HFFc6 (cell line): ENCODE measurements around the gene MRPL27. TPM values are rescaled to one million over a fixed set of nuclear protein-coding genes. Genes with fewer than 3 reads are reported as not detected.

Experiments used
- DNase-seq: peaks from one replicate; pipeline ENCODE4 v3.0.0-alpha.2; 2018
- H3K27ac Mint-ChIP-seq: 2 replicates; pipeline ENCODE4 v1.8.0; 2020; ENCODE audit warnings: mild to moderate bottlenecking, mixed read lengths
- H3K27me3 Mint-ChIP-seq: 2 replicates; pipeline ENCODE4 v1.8.0; 2021; ENCODE audit warnings: mild to moderate bottlenecking, moderate library complexity, mixed read lengths; ENCODE audit not compliant: insufficient read depth
- H3K36me3 Mint-ChIP-seq: 2 replicates; pipeline ENCODE4 v1.8.0; 2021; ENCODE audit warnings: low read depth, mixed read lengths
- H3K4me1 Mint-ChIP-seq: 2 replicates; pipeline ENCODE4 v1.8.0; 2020; ENCODE audit warnings: low read depth, mixed read lengths
- H3K4me3 Mint-ChIP-seq: 2 replicates; pipeline ENCODE4 v1.8.0; 2020; ENCODE audit warnings: mild to moderate bottlenecking, moderate library complexity, mixed read lengths
- H3K9me3 Mint-ChIP-seq: 2 replicates; pipeline ENCODE4 v1.8.0; 2020; ENCODE audit warnings: mild to moderate bottlenecking, mixed read lengths
- CTCF ChIP-seq: fragments of 200-600 bp; sonication (generic); IDR thresholded peaks from 2 replicates; pipeline ENCODE4 v1.5.0; 2021; ENCODE audit warnings: antibody characterized with exemption, mild to moderate bottlenecking
- total RNA-seq, 6 experiments: library from RNA; stranded (reverse); fragmentation: NEBNext Ultra II Directional; extraction: Animal tissue kit (Norgen Biotek cat#: 25700); gene quantifications; 2 replicates in 1 of 6; 3 replicates in 5 of 6; pipeline ENCODE4 v1.2.3, GENCODE V29; 2021

Gene MRPL27
- total RNA-seq, 6 experiments from 2014 or later, result 70.0 to 78.7 (median 75.0) TPM

DNA sequence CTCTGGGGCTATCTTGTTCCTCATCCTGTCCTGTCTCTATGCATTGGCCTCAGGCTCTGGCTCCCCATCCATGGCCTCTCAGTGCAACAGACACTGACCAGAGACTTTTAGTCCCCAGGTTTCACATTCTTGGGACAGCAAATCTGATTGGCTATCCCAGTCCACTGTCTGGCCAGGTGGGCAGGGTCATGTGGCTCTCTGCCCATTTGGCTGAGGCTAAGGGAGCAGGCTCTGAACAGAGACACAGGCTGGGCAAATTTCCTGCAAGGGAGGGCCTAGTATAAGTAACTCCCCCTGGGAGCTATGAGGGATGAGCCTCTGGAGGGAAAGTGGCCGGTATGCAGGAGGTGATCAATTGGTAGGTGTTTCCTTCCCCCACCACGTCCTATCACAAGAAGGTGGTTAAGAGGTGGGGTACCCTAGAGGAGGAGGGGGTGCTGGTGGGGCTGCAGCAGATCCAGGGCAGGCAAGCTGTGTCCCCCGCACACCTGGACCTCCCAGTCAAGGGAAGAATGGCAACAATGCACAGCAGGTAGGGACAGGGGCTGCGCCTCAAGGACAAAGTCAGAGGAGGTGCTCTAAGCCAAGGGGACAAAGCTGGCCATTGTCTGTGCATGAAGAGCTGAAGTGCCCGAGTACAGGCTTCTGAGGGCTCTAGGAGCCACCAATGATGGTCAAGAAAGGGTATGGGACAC lies 13.8 kb downstream of the MRPL27 start:
- no peak overlapping the region for H3K4me3 Mint-ChIP-seq
- H3K36me3 Mint-ChIP-seq, result peaks cover 3% of the 10 kb centered on the region; the same call in 1 of the 2 replicates
- no peak overlapping the region; the same call in 1 of the 2 replicates for H3K27ac Mint-ChIP-seq
- no peaks in the 10 kb centered on the region; the same call in none of the 2 replicates for H3K27me3 Mint-ChIP-seq
- TF ChIP-seq CTCF, result no peak
- peaks cover 25% of the 10 kb centered on the region for H3K4me1 Mint-ChIP-seq
- no peaks in the 10 kb centered on the region for H3K9me3 Mint-ChIP-seq
- DNase-seq, result no peak

DNA sequence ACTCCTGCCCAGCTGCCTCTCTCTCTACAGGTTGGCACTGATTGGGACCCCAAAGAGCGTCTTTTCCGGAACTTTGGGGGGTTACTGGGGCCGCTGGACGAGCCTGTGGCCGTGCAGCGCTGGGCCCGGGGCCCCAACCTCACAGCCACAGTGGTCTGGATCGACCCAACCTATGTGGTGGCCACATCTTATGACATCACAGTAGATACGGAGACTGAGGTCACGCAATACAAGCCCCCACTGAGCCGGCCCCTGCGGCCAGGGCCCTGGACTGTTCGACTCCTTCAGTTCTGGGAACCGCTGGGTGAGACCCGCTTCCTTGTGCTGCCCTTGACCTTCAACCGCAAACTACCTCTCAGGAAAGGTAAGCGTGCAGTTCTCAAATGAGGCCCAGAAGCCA lies 14.8 kb downstream of the MRPL27 start:
- no peak for TF ChIP-seq CTCF

DNA sequence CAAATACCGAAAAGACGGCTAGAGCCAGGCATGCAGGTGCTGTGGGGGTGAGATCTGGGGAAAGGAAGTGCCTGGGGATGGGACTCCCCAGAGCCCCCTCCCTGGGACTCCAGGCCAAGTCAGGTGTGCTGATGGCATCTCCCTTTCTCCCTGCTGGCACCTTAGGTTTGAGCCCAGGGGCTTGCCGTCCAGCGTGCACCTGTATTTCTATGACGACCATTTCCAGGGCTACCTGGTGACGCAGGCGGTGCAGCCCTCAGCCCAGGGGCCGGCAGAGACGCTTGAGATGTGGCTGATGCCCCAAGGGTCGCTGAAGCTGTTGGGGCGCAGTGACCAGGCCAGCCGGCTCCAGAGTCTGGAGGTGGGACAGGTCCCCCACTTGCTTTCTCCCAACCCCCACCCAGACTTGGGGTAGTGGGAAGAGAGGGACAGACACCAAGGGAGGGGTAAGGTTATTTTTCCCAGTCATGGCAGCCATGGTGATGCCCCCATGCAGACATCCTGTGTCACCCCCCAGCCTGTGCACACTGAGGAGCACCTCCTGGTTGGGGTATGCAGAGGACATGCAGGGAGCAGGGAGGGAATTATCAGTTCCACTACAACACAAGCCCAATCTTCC lies 16.0 kb downstream of the MRPL27 start:
- Mint-ChIP-seq H3K4me1 (peaks cover 10% of the 10 kb centered on the region), H3K27ac (no peak overlapping the region), H3K36me3 (peaks cover 4% of the 10 kb centered on the region; the same call in 1 of the 2 replicates), H3K9me3 (no peaks in the 10 kb centered on the region), H3K4me3 (no peak overlapping the region), H3K27me3 (no peaks in the 10 kb centered on the region; the same call in none of the 2 replicates)
- no peak for TF ChIP-seq CTCF
- DNase-seq, result no peak

More for the DNA sequence above, 14.8 kb downstream of the MRPL27 start:
- no peaks in the 10 kb centered on the region; the same call in none of the 2 replicates for H3K27me3 Mint-ChIP-seq
- H3K4me3 Mint-ChIP-seq, result no peak overlapping the region
- peaks cover 4% of the 10 kb centered on the region; the same call in 1 of the 2 replicates for H3K36me3 Mint-ChIP-seq
- no peak for DNase-seq
- H3K27ac Mint-ChIP-seq, result no peak overlapping the region
- peaks cover 15% of the 10 kb centered on the region for H3K4me1 Mint-ChIP-seq
- H3K9me3 Mint-ChIP-seq, result no peaks in the 10 kb centered on the region

DNA sequence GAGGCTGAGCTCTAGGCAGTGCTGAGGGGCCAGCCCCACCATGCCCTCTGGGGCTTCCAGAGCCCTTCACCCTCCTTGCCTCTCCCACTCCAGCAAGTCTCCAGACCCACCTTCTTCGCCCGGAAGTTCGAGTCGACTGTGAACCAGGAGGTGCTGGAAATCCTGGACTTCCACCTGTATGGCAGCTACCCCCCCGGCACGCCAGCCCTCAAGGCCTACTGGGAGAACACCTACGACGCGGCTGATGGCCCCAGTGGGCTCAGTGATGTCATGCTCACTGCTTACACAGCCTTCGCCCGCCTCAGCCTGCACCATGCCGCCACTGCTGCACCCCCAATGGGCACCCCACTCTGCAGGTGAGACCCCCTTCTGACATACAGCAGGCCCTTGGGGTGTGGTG lies 16.6 kb downstream of the MRPL27 start:
- Mint-ChIP-seq H3K4me1 (peaks cover 11% of the 10 kb centered on the region), H3K4me3 (no peak overlapping the region), H3K27me3 (no peaks in the 10 kb centered on the region; the same call in none of the 2 replicates), H3K36me3 (peaks cover 4% of the 10 kb centered on the region; the same call in 1 of the 2 replicates), H3K27ac (no peak overlapping the region), H3K9me3 (no peaks in the 10 kb centered on the region)
- TF ChIP-seq CTCF, result no peak
- DNase-seq, result no peak

GRCh38 chr17:50355701-50356341 lies 17.2 kb downstream of the MRPL27 start:
- TF ChIP-seq CTCF, result no peak
- DNase-seq, result no peak
- H3K27me3 Mint-ChIP-seq, result no peaks in the 10 kb centered on the region; the same call in none of the 2 replicates
- H3K36me3 Mint-ChIP-seq, result peaks cover 4% of the 10 kb centered on the region; the same call in 1 of the 2 replicates
- peaks cover 15% of the 10 kb centered on the region for H3K4me1 Mint-ChIP-seq
- H3K4me3 Mint-ChIP-seq, result no peak overlapping the region
- H3K9me3 Mint-ChIP-seq, result no peaks in the 10 kb centered on the region
- no peak overlapping the region for H3K27ac Mint-ChIP-seq
